PC-3 (cell line): ENCODE data around the gene ZNF2. TPM values are rescaled to one million over a fixed set of nuclear protein-coding genes. Genes with fewer than 3 reads are reported as not detected.

ENCODE experiments used
- ATAC-seq: fragments of 200-7000 bp; cut with Tn5 transposase; 2 replicates; pipeline ENCODE4 v1.9.1; 2020; ENCODE audit warnings: mild to moderate bottlenecking, moderate library complexity
- BruUV-seq: library from RNA; stranded (reverse); fragments of 400-500 nt; replicated peaks from 2 replicates; lab custom pipeline; 2021; lab: Mats Ljungman, UMichigan
- CTCF ChIA-PET: fragments of 300-600 bp; sonication (Branson Sonifier 250); formaldehyde crosslinking; loops from one replicate; lab custom pipeline; 2022; ENCODE audit warnings: antibody characterized with exemption; lab: Charles Lee
- POLR2A ChIA-PET: fragments of 300-600 bp; sonication (Branson Sonifier 250); formaldehyde crosslinking; loops from one replicate; lab custom pipeline; 2022; ENCODE audit warnings: antibody characterized with exemption; ENCODE audit not compliant: unreplicated experiment; lab: Charles Lee
- DNase-seq: peaks from one replicate; pipeline ENCODE4 v3.0.0-alpha.2; 2015
- H2AFZ ChIP-seq: fragments of 300-600 bp; sonication (generic); 2 replicates; pipeline ENCODE4 v1.6.0; 2016; ENCODE audit warnings: antibody characterized with exemption, low read length
- H3F3A ChIP-seq: fragments of 300-600 bp; sonication (generic); one replicate; pipeline ENCODE4 v1.6.0; 2017; ENCODE audit warnings: antibody characterized with exemption, low read length, control low read depth, mild to moderate bottlenecking; ENCODE audit not compliant: unreplicated experiment
- H3K27ac ChIP-seq: fragments of 300-600 bp; sonication (generic); 2 replicates; pipeline ENCODE4 v1.5.1; 2016; ENCODE audit warnings: mild to moderate bottlenecking, low read length
- H3K27me3 ChIP-seq: fragments of 300-600 bp; sonication (generic); 2 replicates; pipeline ENCODE4 v1.6.1; 2016; ENCODE audit warnings: low read length, mixed read lengths
- H3K36me3 ChIP-seq: fragments of 300-600 bp; sonication (generic); 2 replicates; pipeline ENCODE4 v1.6.1; 2016; ENCODE audit warnings: low read depth, mixed run types, low read length, mixed read lengths
- H3K4me1 ChIP-seq: fragments of 300-600 bp; sonication (generic); 2 replicates; pipeline ENCODE4 v1.5.1; 2016; ENCODE audit warnings: low read length; ENCODE audit not compliant: insufficient read depth
- H3K4me2 ChIP-seq: fragments of 300-600 bp; sonication (generic); 2 replicates; pipeline ENCODE4 v1.6.0; 2016; ENCODE audit warnings: low read length
- H3K4me3 ChIP-seq: fragments of 300-600 bp; sonication (generic); 2 replicates; pipeline ENCODE4 v1.5.1; 2016; ENCODE audit warnings: mild to moderate bottlenecking, low read length, mixed read lengths
- H3K79me2 ChIP-seq: fragments of 300-600 bp; sonication (generic); 2 replicates; pipeline ENCODE4 v1.6.1; 2017; ENCODE audit warnings: low read length, mixed read lengths
- H3K9ac ChIP-seq: fragments of 300-600 bp; sonication (generic); 2 replicates; pipeline ENCODE4 v1.6.0; 2016; ENCODE audit warnings: mild to moderate bottlenecking, low read length
- H3K9me2 ChIP-seq: fragments of 300-600 bp; sonication (generic); replicated peaks from 2 replicates; pipeline ENCODE4 v1.6.1; 2016; ENCODE audit warnings: mixed run types, low read length, mixed read lengths
- H3K9me3 ChIP-seq: fragments of 300-600 bp; sonication (generic); 2 replicates; pipeline ENCODE4 v1.6.1; 2016; ENCODE audit warnings: low read length, mixed read lengths
- H4K20me1 ChIP-seq: fragments of 300-600 bp; sonication (generic); 2 replicates; pipeline ENCODE4 v1.6.1; 2016; ENCODE audit warnings: low read length, mixed read lengths
- CTCF ChIP-seq: fragments of 300-600 bp; sonication (generic); conservative IDR thresholded peaks from 2 replicates; pipeline ENCODE4 v1.5.1; 2017; ENCODE audit warnings: antibody characterized with exemption, low read depth, mild to moderate bottlenecking, low read length
- EZH2 ChIP-seq: fragments of 300-600 bp; sonication (generic); IDR thresholded peaks from one replicate; pipeline ENCODE4 v1.6.1; 2017; ENCODE audit warnings: antibody characterized with exemption, mild to moderate bottlenecking, low read length; ENCODE audit not compliant: unreplicated experiment
- EZH2phosphoT487 ChIP-seq: fragments of 300-600 bp; sonication (generic); IDR thresholded peaks from 2 replicates; pipeline ENCODE4 v1.6.1; 2018; ENCODE audit warnings: mild to moderate bottlenecking, antibody characterized with exemption, low read length, borderline replicate concordance
- intact Hi-C: fragments of 100-400 bp; cut with micrococcal nuclease; formaldehyde crosslinking; loops from 2 replicates; pipeline ENCODE4 v1.9.0; 2023
- total RNA-seq: library from RNA; depleted of rRNA; stranded (reverse); fragments of >200 nt; gene quantifications from 2 replicates; pipeline ENCODE4 v1.2.3, GENCODE V29; 2014

The ZNF2 gene
- total RNA-seq, 1 experiment from 2014 or later, result 3.1 TPM

- Histone ChIP-seq H3K9me2 (no peaks in the 10 kb centered on the region), H3K4me3 (peak within 1 kb of the TSS; percentile 88), H3K79me2 (peaks cover 49% of the 10 kb centered on the region), H4K20me1 (peaks cover 11% of the 10 kb centered on the region; the same call in 1 of the 2 replicates), H3K36me3 (peaks cover 8% of the 10 kb centered on the region), H3F3A (no peaks in the 10 kb centered on the region), H3K9ac (peak within 1 kb of the TSS; percentile 99), H3K4me1 (peaks cover 25% of the 10 kb centered on the region), H3K27ac (peak within 1 kb of the TSS; percentile 81), H3K4me2 (peak within 1 kb of the TSS; percentile 99), H2AFZ (peak within 1 kb of the TSS; percentile 98), H3K27me3 (no peaks in the 10 kb centered on the region), H3K9me3 (no peaks in the 10 kb centered on the region)
- CTCF ChIA-PET, result no interaction called here
- ATAC-seq (peak; percentile 92), DNase-seq (peak; percentile 79)
- intact Hi-C loops, result no loop called here
- TF ChIP-seq EZH2phosphoT487 (no peak), EZH2 (no peak), CTCF (no peak)
- BruUV-seq, result no TSS peak
- POLR2A ChIA-PET, result interaction anchor here (0.6 to 1.1 kb wide), 3 partner anchors 43 to 65 kb away, joined by 3 to 6 read pairs (median 4); no protein-coding TSS in a partner anchor
Measured at GRCh38 chr2:95121407-95122196, 44.0 kb upstream of the ZNF2 start, which contains the start of gene MRPS5. Gene MRPS5, minus strand, starts transcription at chr2:95121808. Its CDS starts 17 bp downstream, at chr2:95121791.

- Histone ChIP-seq H3K9me3 (no peaks in the 10 kb centered on the region), H3K4me2 (peak overlapping the region; percentile 99), H3K9ac (peak overlapping the region; percentile 99), H3F3A (no peaks in the 10 kb centered on the region), H3K4me1 (peaks cover 25% of the 10 kb centered on the region), H3K36me3 (peaks cover 5% of the 10 kb centered on the region), H3K4me3 (peak overlapping the region; percentile 88), H3K27me3 (no peaks in the 10 kb centered on the region), H3K9me2 (no peaks in the 10 kb centered on the region), H3K79me2 (peaks cover 47% of the 10 kb centered on the region), H2AFZ (peak overlapping the region; percentile 98), H3K27ac (no peak overlapping the region), H4K20me1 (peaks cover 11% of the 10 kb centered on the region; the same call in 1 of the 2 replicates)
- no TSS peak for BruUV-seq
- intact Hi-C loops, result no loop called here
- ATAC-seq (peak; percentile 13), DNase-seq (no peak)
- ChIA-PET POLR2A (interaction anchor here (0.6 to 0.8 kb wide), 2 partner anchors 44 to 64 kb away, joined by 3 to 6 read pairs; no protein-coding TSS in a partner anchor), CTCF (interaction anchor here (0.6 kb wide), 1 partner anchor 15 kb away, joined by 4 read pairs; no protein-coding TSS in a partner anchor)
- TF ChIP-seq CTCF (no peak), EZH2phosphoT487 (no peak), EZH2 (no peak)
Measured at GRCh38 chr2:95122197-95122551, 43.4 kb upstream of the ZNF2 start.

- Histone ChIP-seq H3K4me3 (no peak overlapping the region), H3K36me3 (no peaks in the 10 kb centered on the region), H3K9ac (no peak overlapping the region), H3K27ac (no peak overlapping the region), H4K20me1 (no peaks in the 10 kb centered on the region), H3K9me3 (peaks cover 9% of the 10 kb centered on the region; the same call in 1 of the 2 replicates), H3K4me1 (no peaks in the 10 kb centered on the region), H3F3A (no peaks in the 10 kb centered on the region), H3K27me3 (no peaks in the 10 kb centered on the region), H3K9me2 (no peaks in the 10 kb centered on the region), H3K4me2 (no peak overlapping the region), H2AFZ (no peak overlapping the region), H3K79me2 (no peaks in the 10 kb centered on the region)
- no peak for ATAC-seq
- intact Hi-C loops, result no loop called here
- TF ChIP-seq EZH2phosphoT487, result no peak
- TF ChIP-seq CTCF, result no peak
- TF ChIP-seq EZH2, result no peak
- ChIA-PET POLR2A (no interaction called here), CTCF (no interaction called here)
- DNase-seq, result no peak
- BruUV-seq, result no TSS peak
Measured at GRCh38 chr2:95138702-95139101, 26.9 kb upstream of the ZNF2 start.
